Measurements from ENCODE around the gene ADAM23.

DNA sequence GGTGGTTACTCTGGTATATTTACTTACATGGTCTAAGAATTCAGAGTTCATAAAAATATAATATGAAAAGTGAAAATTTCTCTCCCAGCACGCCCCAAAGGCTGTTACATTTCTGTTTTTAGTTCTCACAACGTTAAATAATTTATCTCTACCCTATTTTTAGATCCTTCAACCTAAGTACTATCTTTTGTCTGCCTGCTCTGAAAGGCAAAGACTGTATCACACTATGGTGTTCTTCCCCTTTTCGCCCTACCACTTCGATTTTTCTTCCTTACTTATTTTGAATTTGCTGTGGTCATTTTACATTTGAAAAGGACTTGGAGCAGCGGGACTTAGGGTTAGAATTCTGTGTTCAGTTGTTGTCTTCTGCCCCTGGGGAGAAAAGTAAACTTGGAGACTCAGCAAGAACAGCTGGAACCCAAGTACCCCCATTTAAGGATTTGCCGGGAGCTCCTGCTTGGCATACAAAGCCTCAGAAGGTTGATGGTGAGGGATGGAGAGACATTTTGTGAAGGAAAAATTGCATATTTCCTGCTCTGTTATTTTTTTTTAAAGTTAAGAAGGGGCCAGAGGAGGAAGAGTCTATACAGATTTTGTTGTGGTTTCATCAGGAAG, 19.0 kb downstream of the ADAM23 start:
- TF ChIP-seq CTCF (IDR thresholded peaks at IDR 0.05) = no peak
- TF ChIP-seq POLR2AphosphoS5 (IDR thresholded peaks at IDR 0.05) = no peak
- TF ChIP-seq POLR2A (IDR thresholded peaks at IDR 0.05) = no peak
